NCI-H526 (cell line): ENCODE data around the gene LSM7.

Source experiments
- DNase-seq, 2 experiments: peaks; one replicate each; lab custom pipeline; 2025; lab: John Stamatoyannopoulos, UW

The LSM7 gene

DNA sequence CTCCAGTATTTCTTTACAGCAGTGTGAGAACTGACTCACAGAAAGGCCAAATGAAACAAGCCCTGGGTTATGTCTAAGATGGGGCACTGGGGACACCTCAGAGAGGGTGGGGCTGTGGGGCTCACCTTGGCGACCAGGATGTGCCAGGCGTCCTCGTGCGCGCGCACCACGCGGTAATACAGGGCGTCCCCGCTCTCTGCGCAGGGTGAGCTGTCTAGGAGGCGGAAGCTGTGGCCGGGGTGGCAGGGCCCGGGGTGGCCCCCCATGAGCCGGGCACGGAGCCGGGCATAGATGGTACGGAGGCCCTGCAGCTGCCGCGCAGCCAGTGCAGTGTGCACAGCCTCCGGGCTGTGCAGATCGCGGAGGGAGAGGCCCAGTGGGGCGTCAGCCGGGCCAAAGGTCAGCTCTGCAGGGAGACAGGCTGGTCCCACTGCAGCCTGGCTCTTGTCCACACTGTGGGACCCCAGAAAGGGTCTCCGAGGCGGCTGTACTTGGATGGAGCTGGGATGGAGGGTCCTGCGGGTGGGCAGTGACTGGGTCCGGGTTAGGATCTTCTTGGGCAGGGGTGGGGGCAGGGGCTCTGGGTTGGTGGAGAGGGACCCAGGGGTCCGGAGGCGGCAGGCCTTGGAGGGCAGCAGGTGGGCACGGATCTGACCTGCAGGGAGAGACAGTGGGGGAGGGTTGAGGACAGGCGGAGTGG, 49.8 kb downstream of the LSM7 start:
- DNase-seq, result no peak

DNA sequence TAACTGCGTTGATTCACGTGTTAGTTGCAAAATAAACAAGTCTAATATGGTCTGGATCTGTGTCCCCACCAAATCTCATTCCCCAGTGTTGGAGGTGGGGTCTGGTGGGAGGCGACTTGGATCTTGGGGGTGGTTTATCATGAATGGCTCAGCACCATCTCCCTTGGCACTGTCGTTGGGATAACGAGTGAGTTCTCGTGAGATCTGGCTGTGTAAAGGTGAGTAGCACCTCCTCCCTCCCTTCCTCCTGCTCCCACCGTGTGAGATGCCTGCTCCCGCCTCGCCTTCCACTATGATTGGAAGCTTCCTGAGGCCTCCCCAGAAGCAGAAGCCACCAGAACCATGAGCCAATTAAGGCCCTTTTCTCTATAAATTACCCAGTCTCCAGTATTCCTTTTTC, 51.2 kb downstream of the LSM7 start:
- no peak for DNase-seq

DNA sequence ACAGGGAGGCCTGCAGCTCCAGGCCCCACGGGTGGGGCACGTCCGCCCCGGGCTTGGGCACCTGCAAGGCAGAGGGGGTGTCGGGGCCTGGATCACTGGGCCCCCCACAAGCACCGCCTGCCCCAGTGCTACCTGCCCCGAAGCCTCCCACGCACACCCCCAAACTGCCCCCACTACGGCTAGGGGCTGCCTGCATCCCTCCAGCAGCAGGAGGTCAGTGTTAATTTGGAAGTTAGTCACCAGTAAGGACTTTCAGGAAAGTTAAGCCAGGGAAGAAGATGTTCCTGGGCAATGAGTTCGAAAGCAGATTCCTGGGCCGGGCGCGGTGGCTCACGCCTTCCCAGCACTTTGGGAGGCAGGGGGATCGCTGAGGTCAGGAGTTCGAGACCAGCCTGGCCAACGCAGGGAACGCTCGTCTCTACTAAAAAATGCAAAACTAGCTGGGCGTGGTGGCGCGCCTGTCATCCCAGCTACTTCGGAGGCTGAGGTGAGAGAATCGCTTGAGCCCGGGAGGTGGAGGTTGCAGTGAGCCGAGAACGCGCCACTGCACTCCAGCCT, 51.9 kb downstream of the LSM7 start:
- no peak for DNase-seq

DNA sequence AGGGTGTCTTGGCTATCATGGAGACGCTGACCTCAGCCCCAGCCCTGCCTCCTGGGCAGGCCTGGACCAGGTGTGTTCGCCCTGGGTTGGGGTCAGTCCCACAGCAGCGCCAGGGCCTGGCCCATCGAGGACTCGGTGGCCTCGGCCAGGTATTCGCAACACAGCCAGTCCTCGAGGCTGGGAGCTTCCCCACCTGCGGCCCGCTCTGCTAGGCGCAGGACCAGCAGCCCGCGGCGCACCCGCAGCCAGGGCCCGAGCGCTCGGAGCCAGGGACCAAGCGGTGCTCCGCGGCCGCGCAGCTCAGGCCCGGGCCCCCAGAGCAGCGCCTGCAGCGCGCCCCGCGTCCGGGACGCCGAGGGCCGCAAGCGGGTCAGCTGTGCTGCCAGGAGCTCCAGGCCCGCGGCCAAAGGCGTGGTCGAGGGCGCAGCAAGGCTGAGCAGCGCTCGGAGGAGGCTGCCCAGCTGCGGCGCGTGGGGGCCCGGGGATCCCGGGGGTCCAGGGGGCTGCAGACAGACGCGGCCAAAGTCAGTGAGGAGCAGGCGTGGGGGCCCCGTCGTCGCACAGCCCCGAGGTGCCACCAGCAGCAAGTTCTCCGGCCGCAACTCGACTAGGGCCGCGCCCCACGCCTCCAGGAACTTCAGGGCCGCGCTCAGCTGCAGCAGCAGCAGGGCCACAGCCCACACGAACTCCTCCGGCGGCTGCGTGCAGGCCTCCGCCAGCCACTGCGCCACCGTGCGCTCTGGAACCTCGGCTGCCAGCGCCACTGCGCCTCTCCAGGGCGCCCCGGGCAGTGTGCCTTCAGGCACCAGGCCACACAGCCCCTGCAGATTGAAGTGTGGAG, 52.6 kb downstream of the LSM7 start:
- no peak for DNase-seq

DNA sequence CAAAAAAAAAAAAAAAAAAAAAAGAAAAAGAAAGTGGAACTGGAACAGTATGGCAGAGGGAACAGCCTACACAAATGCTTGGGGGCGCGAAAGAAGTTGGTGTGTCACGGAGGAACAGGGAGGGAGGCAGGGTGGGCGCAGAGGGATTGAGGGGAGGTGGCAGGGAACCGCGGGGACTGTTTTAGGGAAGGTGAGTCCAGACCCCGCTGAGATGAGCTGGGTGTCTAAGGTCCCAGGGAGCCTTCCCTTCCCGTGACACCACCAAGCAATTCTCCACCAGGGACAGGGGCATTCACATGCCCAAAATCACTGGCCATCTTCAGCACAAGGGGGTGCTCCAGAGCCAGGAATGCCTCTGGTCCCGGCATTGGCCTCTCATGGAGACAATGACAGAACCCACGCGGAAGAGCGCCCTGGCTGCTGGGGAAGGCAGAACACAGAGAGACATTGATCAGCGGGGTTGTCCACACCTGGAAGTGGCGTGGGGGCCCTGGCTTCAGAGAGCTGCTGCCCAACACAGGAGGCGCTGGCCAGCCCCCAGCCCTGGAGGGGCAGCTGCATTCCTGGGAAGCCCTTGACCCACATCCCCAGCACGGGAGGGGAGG, 53.4 kb downstream of the LSM7 start:
- peak; percentile 53 to 70 for DNase-seq

DNA sequence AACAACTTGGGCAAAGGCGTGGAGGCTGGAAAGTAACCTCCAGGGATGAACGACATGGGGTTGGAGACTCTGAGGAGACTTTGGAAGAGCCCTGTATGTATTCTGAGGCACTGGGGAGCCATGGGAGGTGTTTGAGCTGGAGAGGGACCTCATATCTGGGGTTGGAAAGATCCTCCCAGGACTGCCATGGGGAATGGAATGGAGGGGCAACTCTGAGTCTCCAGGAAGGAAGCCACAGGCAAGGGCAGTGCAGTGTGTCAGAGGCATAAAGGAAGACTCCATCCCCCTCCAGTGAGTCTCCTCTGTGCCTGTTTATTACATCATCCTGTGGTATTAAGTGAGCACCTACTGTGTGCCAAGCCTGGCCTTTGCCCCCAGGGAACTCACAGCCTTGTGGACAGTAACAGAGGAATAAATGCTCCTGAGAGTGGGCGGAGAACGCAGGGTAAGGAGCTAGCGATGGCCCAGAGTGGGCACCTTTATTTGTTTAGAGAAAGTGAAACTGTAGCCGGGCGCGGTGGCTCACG, 54.1 kb downstream of the LSM7 start:
- DNase-seq, result no peak

DNA sequence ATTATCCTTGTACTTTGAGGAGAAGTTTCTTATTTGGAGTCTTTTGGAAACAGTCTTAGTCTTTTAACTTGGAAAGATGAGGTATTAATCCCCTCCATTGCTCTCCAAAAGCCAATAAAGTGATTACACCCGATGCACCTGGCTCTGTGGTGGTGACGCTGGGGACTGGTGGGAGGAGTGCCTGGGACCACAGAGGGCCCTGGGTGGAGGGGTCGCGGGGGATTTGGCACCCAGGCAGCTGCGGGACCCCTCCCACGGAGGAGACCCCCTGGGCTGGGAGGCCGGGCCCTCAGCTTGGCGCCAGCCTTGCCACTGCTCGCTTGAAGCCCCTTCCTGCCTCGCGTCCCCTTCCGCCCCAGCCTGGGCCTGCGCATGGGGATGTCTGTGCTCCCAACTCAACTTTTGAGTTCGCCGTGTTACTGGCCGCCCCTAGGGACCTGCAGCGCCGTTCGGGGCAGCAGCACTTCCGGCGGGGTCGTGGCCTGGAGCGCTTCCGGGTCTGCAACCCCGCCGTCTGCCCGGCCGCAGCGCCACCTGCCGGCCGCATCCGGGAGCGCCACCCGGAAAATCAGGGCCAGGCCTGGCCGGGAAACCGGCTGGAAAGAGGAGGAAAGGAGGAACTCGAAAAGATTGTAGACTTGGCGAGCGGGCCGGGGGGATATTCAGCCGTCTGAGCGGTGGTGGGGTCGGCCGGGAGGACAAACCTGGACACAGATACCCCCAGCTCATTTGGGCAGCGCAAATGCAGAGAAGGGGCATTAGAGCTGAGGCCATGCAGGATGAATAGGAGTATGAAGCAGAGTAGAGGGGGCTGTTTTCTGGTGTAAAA, 54.8 kb downstream of the LSM7 start:
- DNase-seq, result peak; percentile 66 to 83
